Skeletal muscle cell (primary cell): ENCODE data around the gene KRTAP24-1.

ENCODE experiments used
- DNase-seq: peaks from one replicate; pipeline ENCODE4 v3.0.0-alpha.2; 2010; ENCODE audit warnings: low read depth
- H3K4me3 ChIP-seq: 2 replicates; pipeline ENCODE4 v1.5.1; 2011; ENCODE audit warnings: low read depth, mild to moderate bottlenecking, control low read depth, low read length, moderate library complexity

The KRTAP24-1 gene

GRCh38 chr21:30282850-30283249 lies at the start of gene KRTAP24-1:
TSS of gene KRTAP24-1 (minus strand) at chr21:30282950. CDS start at chr21:30282932, 18 bp downstream.
- DNase-seq = no peak
- H3K4me3 ChIP-seq = no peak within 1 kb of the TSS

GRCh38 chr21:30329203-30329875 lies 46.6 kb upstream of the KRTAP24-1 start:
- no peak for DNase-seq
- H3K4me3 ChIP-seq = no peak overlapping the region

- H3K4me3 ChIP-seq = no peak overlapping the region
- DNase-seq = no peak
These were observed 43.6 kb upstream of the KRTAP24-1 start for GRCh38 chr21:30326390-30326789.

GRCh38 chr21:30320215-30320614 lies 37.5 kb upstream of the KRTAP24-1 start, which contains the start of gene KRTAP26-1:
TSS of gene KRTAP26-1 (minus strand) at chr21:30320315. CDS start at chr21:30320035, 280 bp downstream.
- no peak within 1 kb of the TSS for H3K4me3 ChIP-seq

GRCh38 chr21:30315701-30316100 lies 33.0 kb upstream of the KRTAP24-1 start:
- no peak for DNase-seq
- no peak overlapping the region for H3K4me3 ChIP-seq

More at GRCh38 chr21:30320215-30320614, 37.5 kb upstream of the KRTAP24-1 start, which contains the start of gene KRTAP26-1:
- no peak for DNase-seq

- H3K4me3 ChIP-seq = no peak overlapping the region
- DNase-seq = no peak
These were observed 24.1 kb upstream of the KRTAP24-1 start for GRCh38 chr21:30306884-30307283.

GRCh38 chr21:30305136-30305535 lies 22.4 kb upstream of the KRTAP24-1 start:
- no peak for DNase-seq
- H3K4me3 ChIP-seq = no peak overlapping the region

GRCh38 chr21:30289215-30289614 lies 6.5 kb upstream of the KRTAP24-1 start, which contains the start of gene KRTAP25-1:
TSS of gene KRTAP25-1 (minus strand) at chr21:30289514. CDS start at chr21:30289490, 24 bp downstream.
- no peak for DNase-seq
- no peak within 1 kb of the TSS for H3K4me3 ChIP-seq

GRCh38 chr21:30271611-30272010 lies 11.1 kb downstream of the KRTAP24-1 start:
- no peak for DNase-seq
- no peak overlapping the region for H3K4me3 ChIP-seq

GRCh38 chr21:30271156-30271555 lies 11.6 kb downstream of the KRTAP24-1 start:
- DNase-seq = no peak
- H3K4me3 ChIP-seq = no peak overlapping the region

- no peak overlapping the region for H3K4me3 ChIP-seq
- DNase-seq = no peak
These were observed 12.8 kb downstream of the KRTAP24-1 start for GRCh38 chr21:30269803-30270530.

- H3K4me3 ChIP-seq = no peak overlapping the region
- no peak for DNase-seq
These were observed 14.0 kb downstream of the KRTAP24-1 start for GRCh38 chr21:30268608-30269197.

- H3K4me3 ChIP-seq = no peak overlapping the region
- peak; percentile 12 for DNase-seq
These were observed 25.0 kb downstream of the KRTAP24-1 start for GRCh38 chr21:30257773-30258172.

- H3K4me3 ChIP-seq = no peak overlapping the region
- no peak for DNase-seq
These were observed 26.6 kb downstream of the KRTAP24-1 start for GRCh38 chr21:30256100-30256499.

GRCh38 chr21:30255679-30256078 lies 27.1 kb downstream of the KRTAP24-1 start:
- no peak for DNase-seq
- no peak overlapping the region for H3K4me3 ChIP-seq

- no peak overlapping the region for H3K4me3 ChIP-seq
- peak; percentile 4 for DNase-seq
These were observed 31.0 kb downstream of the KRTAP24-1 start for GRCh38 chr21:30251781-30252180.

- DNase-seq = no peak
- H3K4me3 ChIP-seq = no peak overlapping the region
These were observed 32.8 kb downstream of the KRTAP24-1 start for GRCh38 chr21:30249936-30250335.

- no peak for DNase-seq
- H3K4me3 ChIP-seq = no peak overlapping the region
These were observed 33.9 kb downstream of the KRTAP24-1 start for GRCh38 chr21:30248844-30249243.

GRCh38 chr21:30245061-30245460 lies 37.7 kb downstream of the KRTAP24-1 start:
- H3K4me3 ChIP-seq = no peak overlapping the region
- DNase-seq = no peak

GRCh38 chr21:30243691-30244090 lies 39.1 kb downstream of the KRTAP24-1 start:
- no peak for DNase-seq

More at GRCh38 chr21:30243691-30244090, 39.1 kb downstream of the KRTAP24-1 start:
- H3K4me3 ChIP-seq = no peak overlapping the region
